ENCODE results near the gene HHAT. TPM values are rescaled to one million over a fixed set of nuclear protein-coding genes. Genes with fewer than 3 reads are reported as not detected.

HHAT gene
- total RNA-seq, 1 donor from 2014 or later, result 4.3 TPM

- Histone ChIP-seq H3K4me3 (no peak overlapping the region), H3K9me3 (no peaks in the 10 kb centered on the region), H3K27ac (no peak overlapping the region), H3K36me3 (no peaks in the 10 kb centered on the region), H3K27me3 (no peaks in the 10 kb centered on the region), H3K4me1 (no peaks in the 10 kb centered on the region)
- ATAC-seq, result no peak
- no peak for DNase-seq
- intact Hi-C loops (cut with DNase I), result no loop called here
- TF ChIP-seq, protein P1, sequence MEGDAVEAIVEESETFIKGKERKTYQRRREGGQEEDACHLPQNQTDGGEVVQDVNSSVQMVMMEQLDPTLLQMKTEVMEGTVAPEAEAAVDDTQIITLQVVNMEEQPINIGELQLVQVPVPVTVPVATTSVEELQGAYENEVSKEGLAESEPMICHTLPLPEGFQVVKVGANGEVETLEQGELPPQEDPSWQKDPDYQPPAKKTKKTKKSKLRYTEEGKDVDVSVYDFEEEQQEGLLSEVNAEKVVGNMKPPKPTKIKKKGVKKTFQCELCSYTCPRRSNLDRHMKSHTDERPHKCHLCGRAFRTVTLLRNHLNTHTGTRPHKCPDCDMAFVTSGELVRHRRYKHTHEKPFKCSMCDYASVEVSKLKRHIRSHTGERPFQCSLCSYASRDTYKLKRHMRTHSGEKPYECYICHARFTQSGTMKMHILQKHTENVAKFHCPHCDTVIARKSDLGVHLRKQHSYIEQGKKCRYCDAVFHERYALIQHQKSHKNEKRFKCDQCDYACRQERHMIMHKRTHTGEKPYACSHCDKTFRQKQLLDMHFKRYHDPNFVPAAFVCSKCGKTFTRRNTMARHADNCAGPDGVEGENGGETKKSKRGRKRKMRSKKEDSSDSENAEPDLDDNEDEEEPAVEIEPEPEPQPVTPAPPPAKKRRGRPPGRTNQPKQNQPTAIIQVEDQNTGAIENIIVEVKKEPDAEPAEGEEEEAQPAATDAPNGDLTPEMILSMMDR (IDR thresholded peaks at IDR 0.05), result no peak
Measured at GRCh38 chr1:210504286-210504685, 175.6 kb downstream of the HHAT start.

- DNase-seq, result no peak
- intact Hi-C loops (cut with DNase I), result no loop called here
Measured at GRCh38 chr1:210505601-210506496, 177.1 kb downstream of the HHAT start.

DNA sequence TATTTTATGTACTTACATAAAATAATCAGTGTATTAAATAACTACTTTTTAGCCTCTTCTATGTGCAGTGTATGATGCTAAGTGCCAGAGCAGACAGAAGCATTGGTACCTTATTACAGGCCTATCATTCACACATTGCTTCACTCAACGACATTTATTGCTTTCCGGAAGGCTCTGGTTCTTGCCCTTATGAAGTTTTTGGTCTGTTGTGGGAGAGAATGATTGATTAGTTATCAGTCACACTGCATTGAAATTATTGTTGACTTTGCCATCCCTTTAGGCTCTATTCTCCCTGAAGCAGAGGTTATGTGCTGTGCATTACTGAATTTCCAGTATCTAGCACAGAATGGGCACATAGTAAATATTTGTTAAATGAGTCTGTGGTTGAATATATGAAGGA is 178.0 kb downstream of the HHAT start:
- H3K27ac ChIP-seq, result no peak overlapping the region
- H3K27me3 ChIP-seq, result no peaks in the 10 kb centered on the region
- TF ChIP-seq, protein P1 (IDR thresholded peaks at IDR 0.05), result no peak
- no peaks in the 10 kb centered on the region for H3K36me3 ChIP-seq
- no peak overlapping the region for H3K4me3 ChIP-seq
- ATAC-seq (no peak), DNase-seq (no peak)
- H3K4me1 ChIP-seq, result no peaks in the 10 kb centered on the region
- intact Hi-C loops (cut with DNase I), result no loop called here
- no peaks in the 10 kb centered on the region for H3K9me3 ChIP-seq

More at GRCh38 chr1:210505601-210506496, 177.1 kb downstream of the HHAT start:
- TF ChIP-seq, protein P1 (IDR thresholded peaks at IDR 0.05), result no peak
- Histone ChIP-seq H3K4me3 (no peak overlapping the region), H3K9me3 (no peaks in the 10 kb centered on the region), H3K4me1 (no peaks in the 10 kb centered on the region), H3K27me3 (no peaks in the 10 kb centered on the region), H3K27ac (no peak overlapping the region), H3K36me3 (no peaks in the 10 kb centered on the region)
- no peak for ATAC-seq

- DNase-seq (no peak), ATAC-seq (no peak)
- Histone ChIP-seq H3K27ac (no peak overlapping the region), H3K36me3 (no peaks in the 10 kb centered on the region), H3K4me3 (no peak overlapping the region), H3K4me1 (no peaks in the 10 kb centered on the region), H3K9me3 (no peaks in the 10 kb centered on the region), H3K27me3 (no peaks in the 10 kb centered on the region)
- intact Hi-C loops (cut with DNase I), result no loop called here
- TF ChIP-seq, protein P1 (IDR thresholded peaks at IDR 0.05), result no peak
Measured at GRCh38 chr1:210516092-210516656, 187.5 kb downstream of the HHAT start.

GRCh38 chr1:210516697-210517459 is 188.2 kb downstream of the HHAT start:
- ATAC-seq (no peak), DNase-seq (no peak)
- H3K27me3 ChIP-seq, result no peaks in the 10 kb centered on the region

More at GRCh38 chr1:210516697-210517459, 188.2 kb downstream of the HHAT start:
- H3K4me3 ChIP-seq, result no peak overlapping the region
- intact Hi-C loops (cut with DNase I), result no loop called here
- TF ChIP-seq, protein P1 (IDR thresholded peaks at IDR 0.05), result no peak
- H3K9me3 ChIP-seq, result no peaks in the 10 kb centered on the region
- H3K36me3 ChIP-seq, result no peaks in the 10 kb centered on the region
- no peaks in the 10 kb centered on the region for H3K4me1 ChIP-seq
- no peak overlapping the region for H3K27ac ChIP-seq

All from upper lobe of right lung (tissue), 1 donor.